Nephron progenitor cell (in vitro differentiated cells): ENCODE results near the gene POPDC2.

Source experiments
- DNase-seq: peaks from one replicate; pipeline ENCODE4 v3.0.0; 2021
- H3K27ac Mint-ChIP-seq: 2 replicates; pipeline ENCODE4 v1.8.0; 2021; ENCODE audit warnings: mild to moderate bottlenecking, moderate library complexity, mixed read lengths
- H3K27me3 Mint-ChIP-seq: 2 replicates; pipeline ENCODE4 v1.8.0; 2021; ENCODE audit warnings: mild to moderate bottlenecking, low read depth, mixed read lengths; ENCODE audit not compliant: poor library complexity
- H3K36me3 Mint-ChIP-seq: 2 replicates; pipeline ENCODE4 v1.8.0; 2021; ENCODE audit warnings: low read depth, mixed read lengths
- H3K4me1 Mint-ChIP-seq: 2 replicates; pipeline ENCODE4 v1.8.0; 2021; ENCODE audit warnings: mixed read lengths
- H3K4me3 Mint-ChIP-seq: 2 replicates; pipeline ENCODE4 v1.8.0; 2021; ENCODE audit warnings: mild to moderate bottlenecking, moderate library complexity, mixed read lengths
- H3K9me3 Mint-ChIP-seq: 2 replicates; pipeline ENCODE4 v1.8.0; 2021; ENCODE audit warnings: mild to moderate bottlenecking, moderate library complexity, mixed read lengths
- CTCF ChIP-seq: fragments of 200-600 bp; sonication (generic); IDR thresholded peaks from 2 replicates; pipeline ENCODE4 v1.5.0; 2021; ENCODE audit warnings: antibody characterized with exemption

The POPDC2 gene

GRCh38 chr3:119657887-119658702 lies 2.3 kb downstream of the POPDC2 start:
- Mint-ChIP-seq H3K27ac (no peak overlapping the region), H3K36me3 (no peaks in the 10 kb centered on the region), H3K27me3 (no peaks in the 10 kb centered on the region), H3K4me1 (peaks cover 12% of the 10 kb centered on the region), H3K9me3 (no peaks in the 10 kb centered on the region), H3K4me3 (no peak overlapping the region)
- no peak for DNase-seq
- no peak for TF ChIP-seq CTCF

- H3K9me3 Mint-ChIP-seq, result no peaks in the 10 kb centered on the region
- peaks cover 5% of the 10 kb centered on the region for H3K4me1 Mint-ChIP-seq
- TF ChIP-seq CTCF, result no peak
- no peak overlapping the region for H3K27ac Mint-ChIP-seq
- no peak overlapping the region for H3K4me3 Mint-ChIP-seq
- no peaks in the 10 kb centered on the region for H3K36me3 Mint-ChIP-seq
- H3K27me3 Mint-ChIP-seq, result peaks cover 3% of the 10 kb centered on the region
- DNase-seq, result no peak
Observed at GRCh38 chr3:119653876-119654275, 6.5 kb downstream of the POPDC2 start.

- Mint-ChIP-seq H3K27me3 (peaks cover 3% of the 10 kb centered on the region), H3K36me3 (no peaks in the 10 kb centered on the region), H3K9me3 (no peaks in the 10 kb centered on the region), H3K4me3 (no peak overlapping the region), H3K27ac (no peak overlapping the region), H3K4me1 (peaks cover 10% of the 10 kb centered on the region)
- DNase-seq, result no peak
- TF ChIP-seq CTCF, result no peak
Observed at GRCh38 chr3:119652306-119653033, 7.9 kb downstream of the POPDC2 start.

GRCh38 chr3:119649761-119650160 lies 10.6 kb downstream of the POPDC2 start:
- Mint-ChIP-seq H3K4me3 (no peak overlapping the region), H3K9me3 (no peaks in the 10 kb centered on the region), H3K27me3 (peaks cover 6% of the 10 kb centered on the region), H3K27ac (no peak overlapping the region), H3K4me1 (peaks cover 22% of the 10 kb centered on the region), H3K36me3 (no peaks in the 10 kb centered on the region)
- no peak for TF ChIP-seq CTCF
- no peak for DNase-seq

GRCh38 chr3:119647843-119648575 lies 12.4 kb downstream of the POPDC2 start:
- Mint-ChIP-seq H3K27ac (no peak overlapping the region), H3K4me3 (no peak overlapping the region), H3K36me3 (no peaks in the 10 kb centered on the region), H3K4me1 (peaks cover 27% of the 10 kb centered on the region), H3K9me3 (no peaks in the 10 kb centered on the region), H3K27me3 (peaks cover 6% of the 10 kb centered on the region)
- DNase-seq, result no peak
- TF ChIP-seq CTCF, result no peak
